B cell (primary cell): Measurements from ENCODE around the gene YIF1A. TPM values are rescaled to one million over a fixed set of nuclear protein-coding genes. Genes with fewer than 3 reads are reported as not detected.

Experiments used
- ATAC-seq: fragments of 200-7000 bp; cut with Tn5 transposase; one replicate; pipeline ENCODE4 v1.10.0; 2021; ENCODE audit warnings: low read depth, mild to moderate bottlenecking, moderate number of reproducible peaks, moderate library complexity
- CTCF ChIA-PET: fragments of 350-600 bp; sonication (Branson Sonifier 250); formaldehyde crosslinking; loops from one replicate; lab custom pipeline; 2021; ENCODE audit warnings: antibody characterized with exemption, inconsistent platforms; lab: Charles Lee
- POLR2A ChIA-PET: fragments of 350-600 bp; sonication (Branson Sonifier 250); formaldehyde crosslinking; loops from one replicate; lab custom pipeline; 2021; ENCODE audit warnings: antibody characterized with exemption; lab: Charles Lee
- DNase-seq: peaks from one replicate; pipeline ENCODE4 v3.0.0; 2013
- H2AFZ ChIP-seq: 2 replicates; pipeline ENCODE4 v1.6.1; 2012; ENCODE audit warnings: mild to moderate bottlenecking, low read depth, low read length; ENCODE audit not compliant: insufficient read depth, poor library complexity, severe bottlenecking
- H3K27ac ChIP-seq, 2 donors: 1 replicate in 1 of 2; 2 replicates in 1 of 2; pipeline ENCODE4 v1.5.1; 2012 to 2013; ENCODE audit warnings: low read length in 2 of 2, mild to moderate bottlenecking in 2 of 2, moderate library complexity in 1 of 2
- H3K27me3 ChIP-seq, 4 experiments: fragments of 200-600 bp in 1 of 4; sonication (generic) in 1 of 4; replicated peaks in 1 of 4; 1 replicate in 2 of 4; 2 replicates in 2 of 4; pipeline versions ENCODE4 v1.6.1 to v1.7.0; 2013 to 2016; ENCODE audit warnings: low read length in 3 of 4, mild to moderate bottlenecking in 2 of 4, mixed read lengths in 1 of 4, moderate library complexity in 1 of 4; ENCODE audit not compliant: insufficient read depth in 4 of 4, control insufficient read depth in 3 of 4; ENCODE audit errors: control extremely low read depth in 1 of 4
- H3K36me3 ChIP-seq, 2 experiments: replicated peaks in 1 of 2; 1 replicate in 1 of 2; 2 replicates in 1 of 2; pipeline versions ENCODE4 v1.6.1 to v1.7.1; 2013; ENCODE audit warnings: low read length in 1 of 2; ENCODE audit not compliant: insufficient read depth in 2 of 2, control insufficient read depth in 1 of 2; ENCODE audit errors: control extremely low read depth in 1 of 2, extremely low read depth in 1 of 2
- H3K4me1 ChIP-seq, 2 donors: fragments of 200-600 bp in 1 of 2; sonication (generic) in 1 of 2; 1 replicate in 1 of 2; 2 replicates in 1 of 2; pipeline versions ENCODE4 v1.5.1 to v1.6.1; 2013 to 2017; ENCODE audit warnings: low read length in 2 of 2; ENCODE audit not compliant: control insufficient read depth in 2 of 2, insufficient read depth in 2 of 2
- H3K4me2 ChIP-seq: replicated peaks from 2 replicates; pipeline ENCODE3; 2012; ENCODE audit warnings: mild to moderate bottlenecking, low read depth, low read length; ENCODE audit not compliant: poor library complexity, severe bottlenecking
- H3K4me3 ChIP-seq, 5 experiments: fragments of 200-600 bp in 1 of 5; sonication (generic) in 1 of 5; 1 replicate in 3 of 5; 2 replicates in 2 of 5; pipeline versions ENCODE4 v1.5.1 to v1.7.0; 2011 to 2016; ENCODE audit warnings: low read length in 4 of 5, mild to moderate bottlenecking in 4 of 5, low read depth in 2 of 5, control low read depth in 1 of 5, moderate library complexity in 1 of 5; ENCODE audit not compliant: insufficient read depth in 1 of 5; ENCODE audit errors: control extremely low read depth in 1 of 5, extremely low read depth in 1 of 5
- H3K79me2 ChIP-seq: fragments of 200-600 bp; sonication (generic); one replicate; pipeline ENCODE4 v1.6.0; 2016; ENCODE audit warnings: low read length; ENCODE audit not compliant: control insufficient read depth, insufficient read depth
- H3K9ac ChIP-seq: fragments of 200-600 bp; sonication (generic); 2 replicates; pipeline ENCODE4 v1.6.1; 2017; ENCODE audit warnings: mild to moderate bottlenecking, low read length, moderate library complexity
- H3K9me3 ChIP-seq, 3 donors: one replicate each; pipeline versions ENCODE4 v1.6.1 to v1.7.1; 2013; ENCODE audit warnings: low read length in 2 of 3; ENCODE audit not compliant: control insufficient read depth in 2 of 3, insufficient read depth in 1 of 3; ENCODE audit errors: control extremely low read depth in 1 of 3
- H4K20me1 ChIP-seq: 2 replicates; pipeline ENCODE4 v1.6.0; 2012; ENCODE audit warnings: mild to moderate bottlenecking, low read length; ENCODE audit not compliant: insufficient read depth, control insufficient read depth, poor library complexity, severe bottlenecking
- H3K27ac Mint-ChIP-seq: one replicate; pipeline ENCODE4 v1.8.0; 2021; ENCODE audit warnings: mixed read lengths
- H3K27me3 Mint-ChIP-seq: one replicate; pipeline ENCODE4 v1.8.0; 2021; ENCODE audit warnings: mixed read lengths
- H3K4me1 Mint-ChIP-seq: one replicate; pipeline ENCODE4 v1.8.0; 2021; ENCODE audit warnings: mixed read lengths
- H3K4me3 Mint-ChIP-seq: one replicate; pipeline ENCODE4 v1.8.0; 2021; ENCODE audit warnings: mixed read lengths
- H3K9me3 Mint-ChIP-seq: one replicate; pipeline ENCODE4 v1.8.0; 2022; ENCODE audit warnings: mixed read lengths; ENCODE audit not compliant: insufficient read depth
- CTCF ChIP-seq: fragments of 200-600 bp; IDR thresholded peaks from one replicate; pipeline ENCODE4 v1.8.0; 2022; ENCODE audit warnings: antibody characterized with exemption, mild to moderate bottlenecking
- EZH2 ChIP-seq: IDR thresholded peaks from 2 replicates; pipeline ENCODE4 v1.6.1; 2012; ENCODE audit warnings: borderline replicate concordance, low read depth, mild to moderate bottlenecking, moderate library complexity, low read length; ENCODE audit not compliant: insufficient read depth, poor library complexity, severe bottlenecking
- WGBS: methylation state at CpG from one replicate; pipeline ENCODE4 v1.1.5; 2013; ENCODE audit warnings: missing lambda C conversion rate; ENCODE audit not compliant: insufficient coverage; 5-methylcytosine and 5-hydroxymethylcytosine counted together
- intact Hi-C: fragments of 100-400 bp; cut with micrococcal nuclease; formaldehyde crosslinking; loops from one replicate; pipeline ENCODE4 v1.10.0; 2022
- polyA plus RNA-seq: library from polyadenylated mRNA; depleted of rRNA; stranded (reverse); fragments of >200 nt; gene quantifications from 2 replicates; pipeline ENCODE4 v1.2.3, GENCODE V29; 2012
- total RNA-seq, 2 donors: library from RNA; stranded (reverse); fragments of 120-200 nt in 1 of 2; gene quantifications; 1 replicate in 1 of 2; 2 replicates in 1 of 2; pipeline versions ENCODE4 v1.2.3 to v1.2.4, GENCODE V29; 2013 to 2022

YIF1A gene
- total and polyA plus RNA-seq, 2 donors (not counting 1 experiment from before 2014, with no cell fraction given): 43.9 to 95.0 TPM

- Mint-ChIP-seq H3K4me3 (peak overlapping the region; percentile 95), H3K4me1 (peaks cover 37% of the 10 kb centered on the region), H3K27ac (peak overlapping the region; percentile 94), H3K9me3 (no peaks in the 10 kb centered on the region), H3K27me3 (peaks cover 14% of the 10 kb centered on the region)
- H3K9me3 ChIP-seq: peaks cover 0 to 4% (median 0%) of the 10 kb centered on the region in 3 donors
- H3K9ac ChIP-seq: no peak overlapping the region
- peaks cover 32% of the 10 kb centered on the region for H3K79me2 ChIP-seq
- ChIA-PET CTCF (no interaction called here), POLR2A (no interaction called here)
- H3K27me3 ChIP-seq: peaks cover 2 to 33% (median 15%) of the 10 kb centered on the region in 4 experiments
- H3K4me3 ChIP-seq: no peak overlapping the region
- intact Hi-C loops: no loop called here
- H3K27ac ChIP-seq: no peak overlapping the region
- ATAC-seq (no peak), DNase-seq (no peak)
- H3K4me2 ChIP-seq: peak overlapping the region; percentile 94
- TF ChIP-seq CTCF (no peak), EZH2 (no peak)
- peaks cover 34 to 42% of the 10 kb centered on the region in 2 donors for H3K4me1 ChIP-seq
- H2AFZ ChIP-seq: no peak overlapping the region
- no CpG with 5 or more reads among the region's 2 CpGs for WGBS
- H4K20me1 ChIP-seq: peaks cover 23% of the 10 kb centered on the region
- peaks cover 0 to 6% of the 10 kb centered on the region in 2 experiments for H3K36me3 ChIP-seq
These were observed 1.3 kb upstream of the YIF1A start for GRCh38 chr11:66290330-66290621.

- ATAC-seq: peak; percentile 36
These were observed 796 bp upstream of the YIF1A start for GRCh38 chr11:66289548-66290329.

More at GRCh38 chr11:66289548-66290329, 796 bp upstream of the YIF1A start:
- no peaks in the 10 kb centered on the region for H3K9me3 Mint-ChIP-seq
- peak overlapping the region; percentile 94 for H3K4me2 ChIP-seq
- H3K4me1 ChIP-seq: peaks cover 34 to 42% of the 10 kb centered on the region in 2 donors
- H2AFZ ChIP-seq: peak overlapping the region; percentile 83
- CTCF ChIA-PET: interaction anchor here (0.8 to 2.3 kb wide), 7 partner anchors 9 to 238 kb away, joined by 3 to 13 read pairs (median 4); partner anchors contain the start of genes RAB1B and SF3B2
- DNase-seq: no peak
- H3K27me3 ChIP-seq: peaks cover 2 to 33% (median 15%) of the 10 kb centered on the region in 4 experiments
- POLR2A ChIA-PET: interaction anchor here (1.0 to 1.8 kb wide), 3 partner anchors 22 to 132 kb away, joined by 3 to 13 read pairs (median 7); partner anchors contain the start of gene RAB1B
- peak overlapping the region; percentile 53 to 86 (median 75) for H3K4me3 ChIP-seq
- peaks cover 37% of the 10 kb centered on the region for H3K4me1 Mint-ChIP-seq
- H3K79me2 ChIP-seq: peaks cover 35% of the 10 kb centered on the region
- peak overlapping the region; percentile 95 for H3K4me3 Mint-ChIP-seq
- peaks cover 0 to 11% of the 10 kb centered on the region in 2 experiments for H3K36me3 ChIP-seq
- intact Hi-C loops: loop anchor here (1.0 to 5.0 kb wide), 4 partner anchors 21 to 177 kb away; partner anchors contain the start of genes PELI3, RAB1B and SLC29A2
- WGBS: 13% methylated on average over 31 of the region's 36 CpGs
- peak overlapping the region; percentile 94 for H3K27ac Mint-ChIP-seq
- H3K27ac ChIP-seq: peak overlapping the region; percentile 53 to 88
- H4K20me1 ChIP-seq: peaks cover 26% of the 10 kb centered on the region
- H3K9me3 ChIP-seq: peaks cover 0 to 4% (median 0%) of the 10 kb centered on the region in 3 donors
- TF ChIP-seq EZH2 (no peak), CTCF (no peak)
- H3K9ac ChIP-seq: peak overlapping the region; percentile 95
- peaks cover 14% of the 10 kb centered on the region for H3K27me3 Mint-ChIP-seq
